HCT116 (cell line): Measurements from ENCODE around the gene SSTR5. TPM values are rescaled to one million over a fixed set of nuclear protein-coding genes. Genes with fewer than 3 reads are reported as not detected.

Experiments
- ATAC-seq: fragments of 200-7000 bp; cut with Tn5 transposase; 2 replicates; pipeline ENCODE4 v1.9.1; 2020; ENCODE audit warnings: mild to moderate bottlenecking, moderate library complexity
- BruUV-seq: library from RNA; stranded (reverse); fragments of 400-500 nt; replicated peaks from 2 replicates; lab custom pipeline; 2021; lab: Mats Ljungman, UMichigan
- CTCF ChIA-PET: fragments of 300-600 bp; sonication (Branson Sonifier 250); formaldehyde crosslinking; loops from one replicate; lab custom pipeline; 2021; ENCODE audit warnings: antibody characterized with exemption; lab: Charles Lee
- POLR2A ChIA-PET: fragments of 300-600, 350-600 bp; sonication (Branson Sonifier 250); formaldehyde crosslinking; loops from one replicate; lab custom pipeline; 2021; ENCODE audit warnings: antibody characterized with exemption; lab: Charles Lee
- RAD21 ChIA-PET, 2 experiments: fragments of 300-600 bp; sonication (Branson Sonifier 250); formaldehyde crosslinking; loops; one replicate each; lab custom pipeline; 2023; ENCODE audit warnings: low total read pairs in 2 of 2; ENCODE audit not compliant: uncharacterized antibody in 2 of 2, unreplicated experiment in 2 of 2, low non-redundant PET in 1 of 2; lab: Charles Lee
- DNase-seq: peaks from one replicate; pipeline ENCODE4 v3.0.0-alpha.2; 2010; ENCODE audit warnings: low read depth, low spot score
- H2AFZ ChIP-seq: fragments of 200-600 bp; shearing (Covaris generic), sonication (generic); 2 replicates; pipeline ENCODE4 v1.6.1; 2017; ENCODE audit warnings: low read depth, mixed run types, mixed read lengths, antibody characterized with exemption, low read length; ENCODE audit not compliant: poor library complexity, severe bottlenecking
- H3K27ac ChIP-seq: 2 replicates; pipeline ENCODE4 v1.5.1; 2012; ENCODE audit warnings: low read depth, low read length
- H3K27me3 ChIP-seq: fragments of 200-600 bp; sonication (generic); 2 replicates; pipeline ENCODE4 v1.6.1; 2016; ENCODE audit warnings: mixed run types, low read length, mixed read lengths; ENCODE audit not compliant: insufficient read depth
- H3K36me3 ChIP-seq, 2 experiments: fragments of 200-500 bp in 1 of 2; fragments of 200-600 bp in 1 of 2; sonication (Bioruptor generic) in 1 of 2; sonication (generic) in 1 of 2; 2 replicates each; pipeline versions ENCODE4 v1.5.1 to v1.6.1; 2014 to 2016; ENCODE audit warnings: low read length in 2 of 2, inconsistent platforms in 1 of 2, mixed read lengths in 1 of 2, mixed run types in 1 of 2; ENCODE audit not compliant: insufficient read depth in 2 of 2, control insufficient read depth in 1 of 2
- H3K4me1 ChIP-seq, 2 experiments: fragments of 200-600 bp in 1 of 2; sonication (generic) in 1 of 2; 2 replicates each; pipeline versions ENCODE4 v1.5.1 to v1.6.1; 2012 to 2017; ENCODE audit warnings: low read length in 2 of 2, inconsistent platforms in 1 of 2, mild to moderate bottlenecking in 1 of 2, mixed read lengths in 1 of 2, mixed run types in 1 of 2, moderate library complexity in 1 of 2; ENCODE audit not compliant: insufficient read depth in 2 of 2, control insufficient read depth in 1 of 2
- H3K4me2 ChIP-seq: fragments of 200-600 bp; sonication (generic); 2 replicates; pipeline ENCODE4 v1.6.1; 2017; ENCODE audit warnings: mixed run types, low read length, mixed read lengths
- H3K4me3 ChIP-seq, 2 experiments: fragments of 200-600 bp in 1 of 2; sonication (generic) in 1 of 2; replicated peaks in 1 of 2; 2 replicates each; pipeline ENCODE4 v1.5.1; 2011 to 2016; ENCODE audit warnings: low read length in 2 of 2, control low read depth in 1 of 2, low read depth in 1 of 2, mild to moderate bottlenecking in 1 of 2, mixed read lengths in 1 of 2, mixed run types in 1 of 2
- H3K79me2 ChIP-seq: fragments of 200-600 bp; sonication (generic); 2 replicates; pipeline ENCODE4 v1.6.1; 2017; ENCODE audit warnings: mild to moderate bottlenecking, mixed run types, low read length, moderate library complexity, mixed read lengths; ENCODE audit not compliant: insufficient read depth
- H3K9ac ChIP-seq: fragments of 200-600 bp; sonication (generic); 2 replicates; pipeline ENCODE4 v1.6.1; 2016; ENCODE audit warnings: low read length, mixed read lengths
- H3K9me2 ChIP-seq: fragments of 200-600 bp; sonication (generic), shearing (Covaris generic); 2 replicates; pipeline ENCODE4 v1.6.1; 2017; ENCODE audit warnings: mixed run types, mild to moderate bottlenecking, moderate library complexity; ENCODE audit not compliant: insufficient read depth
- H3K9me3 ChIP-seq, 2 experiments: fragments of 200-500 bp in 1 of 2; fragments of 200-600 bp in 1 of 2; sonication (Bioruptor generic) in 1 of 2; sonication (generic) in 1 of 2; 2 replicates each; pipeline ENCODE4 v1.6.1; 2014 to 2017; ENCODE audit warnings: low read length in 2 of 2, mixed read lengths in 2 of 2, inconsistent platforms in 1 of 2, low read depth in 1 of 2, mild to moderate bottlenecking in 1 of 2, mixed run types in 1 of 2, moderate library complexity in 1 of 2; ENCODE audit not compliant: control insufficient read depth in 1 of 2, insufficient read depth in 1 of 2
- H4K20me1 ChIP-seq: fragments of 200-600 bp; sonication (generic), shearing (Covaris generic); 2 replicates; pipeline ENCODE4 v1.6.1; 2017; ENCODE audit warnings: mixed run types, mild to moderate bottlenecking, moderate library complexity; ENCODE audit not compliant: insufficient read depth
- CBX3 ChIP-seq: IDR thresholded peaks from 2 replicates; pipeline ENCODE4 v1.6.1; 2012; ENCODE audit warnings: low read depth
- CEBPB ChIP-seq: IDR thresholded peaks from 2 replicates; pipeline ENCODE4 v1.6.1; 2012; ENCODE audit warnings: low read depth
- CTCF ChIP-seq, 3 experiments: fragments of 200-600 bp in 1 of 3; sonication (generic) in 1 of 3; IDR thresholded peaks in 2 of 3; conservative IDR thresholded peaks in 1 of 3; 2 replicates each; pipeline ENCODE4 v1.5.1; 2012 to 2017; ENCODE audit warnings: low read depth in 2 of 3, low read length in 2 of 3, antibody characterized with exemption in 1 of 3, borderline replicate concordance in 1 of 3, control low read depth in 1 of 3, mild to moderate bottlenecking in 1 of 3, mixed read lengths in 1 of 3, mixed run types in 1 of 3, moderate library complexity in 1 of 3; ENCODE audit not compliant: insufficient read depth in 1 of 3
- EZH2phosphoT487 ChIP-seq: fragments of 200-600 bp; IDR thresholded peaks from 2 replicates; pipeline ENCODE4 v1.6.1; 2018; ENCODE audit warnings: antibody characterized with exemption, borderline replicate concordance
- POLR2A ChIP-seq: IDR thresholded peaks from 2 replicates; pipeline ENCODE4 v1.7.0; 2011; ENCODE audit warnings: borderline replicate concordance; ENCODE audit not compliant: insufficient read depth, insufficient read length; ENCODE audit errors: extremely low read depth
- SIN3A ChIP-seq: IDR thresholded peaks from 2 replicates; pipeline ENCODE4 v1.6.1; 2012; ENCODE audit warnings: low read depth
- SP1 ChIP-seq: IDR thresholded peaks from 2 replicates; pipeline ENCODE4 v1.6.1; 2012; ENCODE audit warnings: low read depth
- SRF ChIP-seq: IDR thresholded peaks from 2 replicates; pipeline ENCODE4 v1.6.1; 2012; ENCODE audit warnings: low read depth
- YY1 ChIP-seq: IDR thresholded peaks from 2 replicates; pipeline ENCODE4 v1.6.1; 2011; ENCODE audit warnings: low read length, low read depth, moderate library complexity, mild to moderate bottlenecking; ENCODE audit not compliant: insufficient replicate concordance; ENCODE audit errors: extremely low read depth
- intact Hi-C: fragments of 100-400 bp; cut with micrococcal nuclease; formaldehyde crosslinking; loops from 2 replicates; pipeline ENCODE4 v1.10.0; 2022
- total RNA-seq: library from RNA; stranded (reverse); gene quantifications from one replicate; pipeline ENCODE4 v1.2.1, GENCODE V29; 2021; ENCODE audit not compliant: unreplicated experiment

The SSTR5 gene
- total RNA-seq, 1 experiment from 2014 or later, result 7.2 TPM

- Histone ChIP-seq H3K9ac (no peak overlapping the region), H3K4me1 (peaks cover 0 to 12% of the 10 kb centered on the region in 2 experiments; a peak in 2 of 4 replicates), H3K79me2 (no peaks in the 10 kb centered on the region), H3K4me3 (no peak overlapping the region), H3K27ac (no peak overlapping the region), H3K36me3 (no peaks in the 10 kb centered on the region), H4K20me1 (no peaks in the 10 kb centered on the region), H3K27me3 (no peaks in the 10 kb centered on the region), H3K9me3 (peaks cover 0 to 8% of the 10 kb centered on the region in 2 experiments; a peak in 1 of 4 replicates), H3K9me2 (no peaks in the 10 kb centered on the region), H2AFZ (no peak overlapping the region), H3K4me2 (no peak overlapping the region)
- no TSS peak for BruUV-seq
- DNase-seq (no peak), ATAC-seq (no peak)
- POLR2A ChIA-PET, result no interaction called here
- TF ChIP-seq CTCF (IDR thresholded peaks at IDR 0.05 in 2 of 3, conservative IDR thresholded peaks at IDR 0.05 in 1 of 3; ENCODE audit: borderline replicate concordance in 1 of 3, insufficient read depth in 1 of 3, low read depth in 2 of 3, low read length in 2 of 3), result no peak
- no peak for TF ChIP-seq POLR2A
- no peak for TF ChIP-seq SP1
- TF ChIP-seq CEBPB, result no peak
- no peak for TF ChIP-seq SRF
- no peak for TF ChIP-seq SIN3A
- TF ChIP-seq YY1, result no peak
- TF ChIP-seq EZH2phosphoT487, result no peak
- TF ChIP-seq CBX3, result no peak
- intact Hi-C loops, result no loop called here
- RAD21 ChIA-PET, result no interaction called here
- CTCF ChIA-PET, result no interaction called here
Measured at GRCh38 chr16:1034230-1035065, 38.1 kb upstream of the SSTR5 start.
